ENCODE data around the gene CFI.
"Not testable (repeated sequence)": the region's sequence is repeated elsewhere in the genome, so short reads cannot be mapped to it uniquely, and the experiment has no call there.

The CFI gene

DNA sequence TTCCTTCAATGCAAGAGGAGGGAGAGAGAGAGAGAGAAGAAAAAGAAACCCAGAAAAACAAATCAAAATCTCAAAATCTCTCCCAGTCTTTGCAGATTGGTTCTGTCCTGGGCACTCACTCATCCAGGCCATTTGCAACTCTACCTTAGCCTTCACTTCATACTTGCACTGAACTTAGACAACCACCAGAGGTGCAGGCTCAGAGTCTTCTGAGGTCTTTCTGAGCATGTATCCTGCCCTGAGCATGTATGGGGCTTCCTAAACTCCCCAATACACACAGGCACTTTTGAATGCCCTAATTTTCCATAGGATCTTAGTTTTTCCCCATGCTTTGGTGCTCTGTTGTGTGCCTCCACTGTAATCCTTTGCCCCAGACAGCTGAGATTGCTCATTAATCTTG lies 2.9 kb downstream of the CFI start:
- DNase-seq = no peak

DNA sequence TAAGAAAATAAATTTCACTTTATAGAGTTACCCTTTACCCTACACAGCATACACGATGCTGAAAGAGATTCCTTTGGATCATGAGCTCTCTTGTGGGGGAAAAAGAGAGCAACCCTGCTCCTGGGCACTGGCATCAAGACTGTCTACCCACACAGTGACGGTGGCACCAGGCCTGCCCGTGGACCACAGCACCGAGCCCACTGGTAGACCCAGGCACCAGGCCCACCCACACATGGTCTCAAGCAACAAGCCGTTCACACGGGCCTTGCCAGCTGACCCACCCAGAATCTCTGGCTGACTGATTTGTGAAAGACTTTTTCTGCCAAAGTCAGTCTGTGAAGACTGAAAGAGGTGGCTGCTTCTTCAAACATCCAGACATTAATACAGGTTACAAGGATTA lies 6.7 kb downstream of the CFI start:
- no peak for DNase-seq

DNA sequence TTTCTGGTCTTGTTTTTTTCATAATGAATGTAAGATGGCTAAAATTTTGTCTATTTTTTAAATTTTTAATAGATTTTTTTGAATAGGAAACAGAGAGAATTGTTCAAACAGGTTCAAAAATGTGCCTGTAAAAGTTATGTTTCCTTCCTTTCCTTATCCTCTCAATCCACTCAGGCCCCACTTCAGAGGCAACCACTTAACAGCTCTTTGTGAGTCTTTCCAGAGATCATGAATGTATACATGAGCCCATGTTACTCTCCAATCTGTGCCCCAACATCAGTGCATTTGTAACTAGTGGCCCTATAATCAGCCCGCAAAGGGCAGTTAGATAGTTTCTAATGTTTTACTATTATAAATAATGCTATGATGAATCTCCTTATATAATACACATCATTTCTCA lies 14.0 kb downstream of the CFI start:
- DNase-seq = no peak

DNA sequence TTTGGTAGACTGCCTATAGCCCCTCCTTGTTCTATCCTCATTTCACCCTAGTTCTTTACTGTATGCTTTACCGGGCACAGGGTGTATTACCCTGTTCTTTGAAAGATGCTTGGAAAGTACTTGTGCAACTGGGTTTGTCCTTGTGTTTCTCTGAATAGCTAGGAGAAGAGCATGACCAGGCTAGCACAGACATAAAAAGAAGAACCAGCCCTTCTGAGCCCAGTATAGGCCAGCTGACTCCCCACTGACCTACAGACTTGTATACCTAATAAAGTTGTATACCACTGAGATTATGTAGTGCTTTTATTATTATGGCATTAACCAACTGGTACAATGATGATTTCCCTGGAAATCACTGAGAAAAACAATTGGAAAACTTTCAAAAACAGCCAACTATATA lies 15.0 kb downstream of the CFI start:
- no peak for DNase-seq

DNA sequence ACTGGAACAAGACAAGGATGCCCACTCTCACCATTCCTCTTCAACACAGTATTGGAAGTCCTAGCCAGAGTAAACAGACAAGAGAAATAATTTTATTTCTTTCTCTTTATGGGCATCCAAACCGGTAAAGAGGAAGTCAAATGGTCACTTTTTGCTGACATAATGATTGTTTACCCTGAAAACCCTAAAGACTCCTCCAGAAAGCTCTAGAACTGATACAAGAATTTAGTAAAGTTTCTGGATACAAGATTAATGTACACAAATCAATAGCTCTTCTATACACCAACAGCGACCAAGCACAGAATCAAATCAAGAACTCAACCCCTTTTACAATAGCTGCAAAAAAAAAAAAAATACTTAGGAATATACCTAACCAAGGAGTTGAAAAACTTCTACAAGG lies 19.7 kb downstream of the CFI start:
- DNase-seq = not testable (repeated sequence)

DNA sequence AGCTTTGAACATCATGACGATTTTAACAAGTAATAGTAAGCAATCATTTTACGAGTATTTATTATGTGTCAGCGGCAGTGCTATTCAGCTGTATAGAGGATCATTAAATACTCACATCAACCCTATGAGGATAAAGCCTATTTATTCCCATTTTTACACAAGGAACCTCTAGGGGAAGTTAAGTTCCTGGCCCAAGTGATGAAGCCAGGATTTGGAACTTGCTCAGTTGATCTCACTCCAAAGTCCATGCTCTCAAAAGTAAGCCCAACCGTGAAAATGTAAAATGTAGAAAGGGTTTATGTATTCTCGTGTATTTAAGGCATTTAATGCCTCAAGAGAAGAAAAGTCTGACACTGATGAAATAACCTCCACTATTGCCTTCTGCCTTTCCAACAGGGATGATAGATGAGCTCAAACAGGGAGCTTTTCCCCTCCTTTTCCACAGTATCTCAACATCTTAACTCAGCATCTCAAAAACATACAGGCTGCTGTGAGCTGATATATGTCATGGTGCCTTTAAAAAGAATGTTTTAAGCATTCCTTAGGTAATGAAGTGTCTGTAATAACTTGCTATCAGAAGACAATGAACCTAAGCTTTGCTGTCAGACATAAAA lies 36.9 kb downstream of the CFI start:
- no peak for DNase-seq

DNA sequence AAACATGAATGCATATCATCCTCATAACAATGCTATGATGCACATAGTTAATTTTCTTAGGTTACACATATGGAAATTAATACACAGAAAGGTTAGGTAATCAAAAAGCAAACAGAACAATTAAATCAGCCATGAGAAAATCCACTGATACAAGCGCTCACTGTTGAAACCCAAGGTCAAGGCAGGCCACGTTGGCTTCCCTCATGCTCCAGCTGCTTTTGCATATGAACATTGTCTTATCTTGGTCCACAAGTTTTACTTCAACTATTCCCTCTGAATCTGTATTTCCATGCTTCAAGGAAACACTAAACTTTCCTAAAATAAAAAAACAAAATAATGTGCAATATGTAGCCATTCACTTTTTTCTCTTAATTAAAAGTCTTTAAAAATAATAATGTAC lies 37.4 kb downstream of the CFI start:
- DNase-seq = no peak

DNA sequence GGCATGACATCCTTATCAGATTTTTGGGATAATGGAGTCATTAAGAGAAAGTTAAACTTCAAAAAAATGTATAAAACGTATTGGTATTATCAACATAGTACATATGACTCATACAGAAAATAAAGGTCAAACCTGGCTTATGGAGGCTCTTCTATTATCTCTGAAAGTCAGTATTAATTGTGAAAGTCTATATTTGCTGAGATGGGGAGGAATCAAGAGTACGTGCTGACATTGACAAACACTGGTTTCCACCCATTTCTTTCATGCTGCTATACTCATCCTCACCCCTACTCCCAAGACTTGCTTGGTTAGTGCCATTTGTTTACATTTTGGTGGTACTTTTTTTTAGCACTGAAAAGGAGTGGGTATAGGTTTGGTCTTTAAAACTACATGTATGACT lies 41.1 kb downstream of the CFI start:
- no peak for DNase-seq

DNA sequence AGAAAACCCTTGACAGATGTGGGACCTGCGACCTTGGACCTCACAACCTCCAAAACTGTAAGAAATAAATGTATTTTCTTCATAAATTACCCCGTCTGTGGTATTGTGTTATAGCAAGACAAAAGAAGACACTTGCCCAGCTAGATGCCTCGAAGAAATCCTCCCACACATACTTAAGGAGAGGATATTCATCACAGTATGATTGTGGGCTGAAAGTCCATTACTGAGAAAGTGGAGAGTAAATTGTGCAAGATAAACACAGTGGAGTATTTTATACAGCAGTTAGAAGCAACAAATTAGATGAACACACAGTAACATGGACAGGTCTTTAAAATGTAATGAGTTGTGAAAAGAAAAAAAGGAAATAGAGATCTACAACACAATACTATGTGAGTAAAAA lies 46.1 kb downstream of the CFI start:
- DNase-seq = no peak

DNA sequence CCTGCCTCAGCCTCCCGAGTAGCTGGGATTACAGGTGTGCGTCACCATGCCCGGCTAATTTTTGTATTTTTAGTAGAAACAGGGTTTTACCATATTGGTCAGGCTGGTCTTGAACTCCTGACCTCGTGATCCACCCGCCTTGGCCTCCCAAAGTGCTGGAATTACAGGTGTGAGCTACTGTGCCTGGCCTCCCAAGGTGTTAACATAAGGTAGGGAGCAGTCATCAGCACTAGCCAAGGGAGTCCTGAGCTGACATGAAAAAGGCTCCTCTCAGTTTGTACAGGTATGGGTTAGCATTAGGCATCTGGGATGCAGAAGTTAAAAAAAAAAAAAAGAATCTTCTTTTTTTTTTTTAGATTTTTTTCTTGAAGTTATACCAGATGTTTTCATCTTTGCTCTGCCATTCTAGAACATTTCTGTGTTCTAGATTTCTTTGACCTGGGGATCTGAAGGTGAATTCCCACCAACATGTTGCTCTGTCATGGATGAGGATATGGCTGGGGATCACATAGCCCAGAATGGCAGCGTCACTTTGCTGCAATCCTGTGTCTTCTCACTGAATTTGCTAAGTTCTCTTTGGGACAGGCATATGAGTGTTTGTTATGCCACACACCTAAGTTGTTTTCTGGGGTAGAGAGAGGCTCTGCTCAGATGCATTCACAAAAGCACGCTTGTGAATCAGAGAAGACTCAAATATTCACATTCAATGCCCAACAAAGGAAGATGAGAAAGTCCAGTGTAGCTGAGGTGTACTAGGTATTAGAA lies 47.5 kb downstream of the CFI start:
- DNase-seq = no peak

DNA sequence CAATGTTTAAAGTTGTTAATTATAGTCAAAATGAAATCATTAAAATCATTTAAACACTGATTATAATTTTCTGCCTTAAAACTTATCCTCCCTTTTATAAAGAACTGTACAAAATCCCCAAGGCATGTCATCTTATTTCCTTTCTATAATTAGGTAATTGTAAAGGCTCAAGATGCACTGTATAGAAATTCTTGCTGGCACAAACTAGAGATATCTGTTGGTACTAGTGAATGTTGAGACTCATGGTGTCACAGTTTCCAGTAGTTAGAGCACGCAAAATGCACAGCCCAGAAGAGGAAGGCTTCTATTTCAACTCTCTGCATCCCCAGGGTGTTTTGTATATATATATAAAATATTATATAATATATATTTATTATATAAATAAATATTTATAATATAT lies 49.3 kb downstream of the CFI start:
- DNase-seq = no peak

DNA sequence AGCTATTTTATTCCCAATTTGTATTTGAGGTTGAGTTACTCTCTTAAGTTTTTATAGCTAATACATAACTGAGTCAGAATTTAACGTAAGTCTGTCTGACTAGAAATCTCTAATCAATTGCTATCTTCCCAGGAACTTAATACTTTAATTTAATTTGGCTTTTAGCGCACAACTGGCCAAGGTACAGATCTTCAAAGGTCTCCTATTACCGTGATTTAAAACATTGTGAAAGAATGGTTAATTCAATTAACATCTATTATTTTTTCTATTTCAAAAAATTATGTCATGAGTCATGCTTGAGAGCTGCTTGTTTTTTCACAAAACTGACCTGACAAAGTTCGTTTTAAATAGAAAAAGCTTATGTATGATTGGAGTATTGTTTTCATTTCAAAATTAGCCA lies 49.9 kb downstream of the CFI start:
- DNase-seq = no peak

DNA sequence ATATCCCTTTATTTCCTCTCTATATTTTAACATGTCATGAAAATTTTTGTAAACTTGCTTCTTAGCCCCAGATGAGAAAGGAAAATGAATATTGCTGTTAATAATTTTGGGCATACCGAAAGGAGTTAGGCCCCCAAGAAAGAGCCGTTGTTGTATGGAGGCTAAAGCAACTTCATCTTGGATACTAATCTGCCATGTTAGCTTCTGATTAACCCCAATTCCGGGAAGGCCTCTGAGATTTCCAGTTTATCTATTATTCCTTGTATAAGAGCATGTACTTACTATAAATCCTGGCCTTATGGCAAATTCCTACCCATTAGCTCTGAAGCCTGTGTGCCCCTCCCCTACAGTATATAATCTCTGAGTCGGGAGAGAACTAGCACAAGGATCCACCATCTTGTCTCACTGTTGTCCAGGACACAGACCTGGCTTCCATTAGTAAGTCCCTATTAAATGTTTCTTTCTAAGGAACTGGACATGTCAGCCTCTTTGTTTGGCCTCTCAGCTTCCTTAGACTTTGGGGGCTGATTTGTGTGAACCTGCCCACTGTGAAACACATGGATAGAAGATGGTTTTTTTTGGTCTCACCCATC lies 51.1 kb downstream of the CFI start:
- no peak for DNase-seq

DNA sequence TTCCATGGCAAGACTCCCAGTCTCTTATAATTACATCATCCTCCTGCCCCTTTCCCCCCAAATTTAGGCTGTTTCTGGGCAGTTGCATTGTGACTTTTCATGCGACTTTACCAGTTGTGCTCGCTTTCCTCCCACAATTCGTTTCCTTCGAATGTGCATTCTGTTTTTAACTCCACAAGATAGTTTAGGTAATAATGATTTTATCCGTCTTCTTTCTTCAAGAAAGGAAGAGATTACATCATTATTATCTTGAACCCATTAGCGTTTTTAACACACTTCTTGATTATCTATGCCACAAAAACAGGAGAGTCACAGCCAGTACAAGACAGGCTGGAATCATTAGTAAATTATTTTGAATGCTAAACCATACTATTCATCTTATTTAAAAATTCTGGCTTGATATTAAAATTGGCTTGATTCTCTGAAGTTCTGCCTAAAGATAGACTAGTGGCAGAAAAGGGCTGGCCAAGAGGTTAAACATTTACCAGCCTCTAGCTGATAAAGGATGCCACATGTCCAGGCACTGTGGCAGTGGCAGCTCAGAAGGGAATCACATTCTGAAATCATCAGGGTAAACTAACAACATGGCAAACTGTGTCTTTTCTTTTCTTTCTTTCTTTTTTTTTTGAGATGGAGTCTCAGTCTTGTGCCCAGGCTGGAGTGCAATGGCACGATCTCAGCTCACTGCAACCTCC lies 52.3 kb downstream of the CFI start:
- no peak for DNase-seq

DNA sequence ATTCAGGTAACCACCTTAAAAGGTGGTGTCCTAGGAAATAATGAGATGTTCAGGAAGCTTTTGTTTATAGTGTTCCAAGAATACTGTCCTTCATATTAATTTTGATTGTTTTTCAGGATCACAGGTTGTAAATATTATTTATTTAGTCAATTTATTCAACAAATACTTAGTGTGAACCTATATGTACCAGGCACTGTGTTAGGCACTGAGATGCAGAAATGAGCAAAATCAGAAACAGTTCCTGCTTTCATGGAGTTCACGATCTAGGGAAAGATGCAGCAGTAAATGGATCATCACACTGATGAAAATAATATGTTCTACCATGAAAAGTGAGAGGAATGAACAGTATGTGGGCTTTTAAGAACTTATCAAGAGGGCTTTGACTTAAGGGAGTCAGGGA lies 53.7 kb downstream of the CFI start:
- DNase-seq = no peak

DNA sequence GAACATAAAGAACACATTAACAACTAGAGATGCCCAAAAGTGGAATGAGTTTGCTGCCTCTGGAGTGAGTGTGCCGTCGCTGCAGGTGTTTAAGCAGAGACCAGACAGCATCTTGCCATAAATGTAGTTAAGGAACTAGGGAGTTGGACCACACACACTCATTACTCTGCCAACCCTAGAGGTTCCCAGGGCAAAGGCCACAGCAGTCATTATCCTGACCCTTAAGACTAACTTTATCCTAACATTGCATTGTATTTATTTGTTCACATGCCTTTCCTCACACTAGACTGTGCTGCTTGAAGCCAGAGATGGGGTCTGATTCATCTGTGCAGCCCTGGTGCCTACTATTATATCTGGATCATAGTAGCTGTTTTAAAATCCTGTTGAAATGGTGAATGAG lies 55.1 kb downstream of the CFI start:
- DNase-seq = no peak

DNA sequence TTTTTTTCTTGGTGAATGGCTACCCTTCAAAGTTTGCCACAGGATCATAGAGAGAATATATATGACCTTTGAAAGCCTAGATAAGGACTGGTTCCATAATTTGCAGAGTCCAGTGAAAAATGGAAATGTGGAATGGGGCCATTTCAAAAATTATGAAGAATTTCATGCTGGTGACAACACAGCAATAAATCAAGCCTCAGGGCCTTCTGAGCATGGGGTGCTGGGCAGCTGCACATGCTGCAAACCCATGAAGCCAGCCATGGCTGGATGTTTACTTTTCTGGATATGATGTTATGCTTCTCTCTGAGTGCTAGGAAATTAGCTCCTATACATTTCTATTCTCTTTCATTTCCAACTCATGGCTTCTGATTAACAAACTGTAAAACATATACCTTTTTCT lies 56.0 kb downstream of the CFI start:
- DNase-seq = no peak

DNA sequence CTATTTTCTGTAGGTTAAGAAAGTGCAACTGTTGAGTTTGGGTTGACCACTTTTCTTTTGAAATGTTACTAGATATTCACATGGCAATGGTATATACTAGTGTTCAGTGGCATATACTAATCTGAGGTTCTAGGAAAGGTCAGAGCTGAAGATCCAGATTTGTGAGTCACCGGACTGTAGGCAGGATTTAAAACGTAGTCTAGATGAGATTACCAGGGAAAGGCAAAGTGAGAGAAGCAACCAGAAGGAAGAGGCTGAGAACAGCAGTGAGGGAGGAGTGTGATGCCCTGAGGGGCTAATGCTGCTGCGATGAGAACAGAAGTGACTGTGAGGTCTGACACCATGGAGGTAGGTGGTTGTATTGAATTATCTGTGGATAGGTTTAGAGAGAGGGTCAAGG lies 62.3 kb downstream of the CFI start:
- DNase-seq = no peak

DNA sequence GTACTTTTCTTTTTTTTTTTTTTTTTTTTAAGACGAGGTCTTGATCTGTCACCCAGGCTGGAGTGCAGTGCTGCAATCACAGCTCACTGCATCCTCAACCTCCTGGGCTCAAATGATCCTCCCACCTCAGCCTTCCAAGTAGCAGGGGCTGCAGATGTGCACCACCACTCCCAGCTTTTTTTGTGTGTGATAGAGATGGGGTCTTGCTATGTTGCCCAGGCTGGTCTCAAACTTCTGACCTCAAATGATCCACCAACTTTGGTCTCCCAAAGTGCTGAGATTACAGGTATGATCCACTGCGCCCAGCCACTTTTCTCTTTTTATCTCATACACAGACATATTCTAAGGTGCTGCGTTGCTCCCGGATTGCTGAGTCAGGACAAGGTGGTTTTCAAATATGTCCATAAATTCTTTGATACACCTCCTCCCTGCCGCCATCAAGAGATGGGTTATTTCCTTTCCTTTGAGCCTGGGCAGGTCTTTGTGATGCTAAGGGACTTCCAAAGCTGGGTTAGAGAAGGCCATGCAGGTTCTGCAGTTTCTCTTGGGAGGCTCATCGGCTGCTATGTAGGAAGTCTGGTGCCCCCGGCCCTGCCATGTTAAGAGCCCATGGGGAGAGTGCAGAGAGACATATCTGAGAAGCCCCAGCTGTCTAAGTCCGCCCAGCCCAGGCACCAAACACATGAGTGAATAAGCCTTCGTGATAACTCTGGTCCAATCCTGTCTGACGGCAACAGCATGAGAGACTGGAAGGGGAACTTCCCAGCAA lies 63.5 kb downstream of the CFI start:
- no peak for DNase-seq

DNA sequence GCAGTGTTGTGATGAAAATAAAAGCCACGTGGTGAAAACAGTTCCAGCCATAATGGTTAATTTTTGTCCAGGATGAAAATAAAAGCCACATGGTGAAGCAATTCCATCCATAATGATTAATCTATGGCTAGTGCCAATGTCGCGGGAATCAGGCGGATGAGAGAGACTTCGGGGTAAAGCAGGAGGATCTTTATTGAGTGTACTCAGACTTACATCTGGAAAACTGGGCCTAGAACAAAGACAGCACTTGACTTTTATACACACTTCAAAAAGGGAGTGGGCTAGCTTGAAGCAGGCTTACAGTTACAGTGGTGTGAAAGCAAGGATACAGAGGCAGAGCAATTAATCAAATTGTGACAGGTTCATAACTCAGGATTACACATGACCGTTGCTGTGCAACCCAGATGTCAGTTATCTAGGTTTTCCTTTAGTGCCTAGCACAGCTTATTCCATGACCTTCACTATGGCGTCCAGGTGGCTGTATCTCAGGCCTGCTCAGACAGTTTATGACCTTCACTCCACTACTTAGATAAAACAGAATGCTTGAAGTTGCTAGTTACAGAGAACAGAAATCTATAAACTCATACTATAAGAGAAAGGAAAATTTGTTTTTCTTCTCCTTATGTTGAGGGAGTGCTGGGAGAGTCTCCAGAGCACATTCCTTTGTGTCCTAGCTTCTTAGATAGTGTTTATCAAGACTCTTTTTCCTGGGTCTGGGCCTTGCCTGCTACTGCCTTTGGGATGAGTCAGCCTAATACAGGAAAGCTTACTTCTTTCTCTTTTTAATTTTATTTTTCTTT lies 66.0 kb downstream of the CFI start:
- DNase-seq = no peak

DNA sequence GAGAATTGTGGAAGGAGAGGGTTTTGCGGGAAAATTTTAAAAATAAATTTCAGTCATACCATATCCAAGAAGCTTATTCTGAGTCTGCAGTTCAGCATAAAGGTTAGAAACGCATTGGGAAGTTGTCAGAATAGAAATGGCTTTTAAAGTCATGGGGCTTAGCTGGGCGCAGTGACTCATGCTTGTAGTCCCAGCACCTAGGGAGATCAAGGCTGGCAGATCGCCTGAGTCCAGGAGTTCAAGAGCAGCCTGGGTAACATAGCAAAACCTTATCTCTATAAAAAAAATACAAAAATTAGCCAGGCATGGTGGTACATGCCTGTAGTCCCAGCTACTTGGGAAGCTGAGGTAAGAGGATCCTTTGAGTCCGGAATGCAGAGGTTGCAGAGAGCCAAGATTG lies 68.1 kb downstream of the CFI start:
- DNase-seq = no peak
